ENCODE data around the gene SLC4A5. TPM values are rescaled to one million over a fixed set of nuclear protein-coding genes. Genes with fewer than 3 reads are reported as not detected.

The SLC4A5 gene, protein sequence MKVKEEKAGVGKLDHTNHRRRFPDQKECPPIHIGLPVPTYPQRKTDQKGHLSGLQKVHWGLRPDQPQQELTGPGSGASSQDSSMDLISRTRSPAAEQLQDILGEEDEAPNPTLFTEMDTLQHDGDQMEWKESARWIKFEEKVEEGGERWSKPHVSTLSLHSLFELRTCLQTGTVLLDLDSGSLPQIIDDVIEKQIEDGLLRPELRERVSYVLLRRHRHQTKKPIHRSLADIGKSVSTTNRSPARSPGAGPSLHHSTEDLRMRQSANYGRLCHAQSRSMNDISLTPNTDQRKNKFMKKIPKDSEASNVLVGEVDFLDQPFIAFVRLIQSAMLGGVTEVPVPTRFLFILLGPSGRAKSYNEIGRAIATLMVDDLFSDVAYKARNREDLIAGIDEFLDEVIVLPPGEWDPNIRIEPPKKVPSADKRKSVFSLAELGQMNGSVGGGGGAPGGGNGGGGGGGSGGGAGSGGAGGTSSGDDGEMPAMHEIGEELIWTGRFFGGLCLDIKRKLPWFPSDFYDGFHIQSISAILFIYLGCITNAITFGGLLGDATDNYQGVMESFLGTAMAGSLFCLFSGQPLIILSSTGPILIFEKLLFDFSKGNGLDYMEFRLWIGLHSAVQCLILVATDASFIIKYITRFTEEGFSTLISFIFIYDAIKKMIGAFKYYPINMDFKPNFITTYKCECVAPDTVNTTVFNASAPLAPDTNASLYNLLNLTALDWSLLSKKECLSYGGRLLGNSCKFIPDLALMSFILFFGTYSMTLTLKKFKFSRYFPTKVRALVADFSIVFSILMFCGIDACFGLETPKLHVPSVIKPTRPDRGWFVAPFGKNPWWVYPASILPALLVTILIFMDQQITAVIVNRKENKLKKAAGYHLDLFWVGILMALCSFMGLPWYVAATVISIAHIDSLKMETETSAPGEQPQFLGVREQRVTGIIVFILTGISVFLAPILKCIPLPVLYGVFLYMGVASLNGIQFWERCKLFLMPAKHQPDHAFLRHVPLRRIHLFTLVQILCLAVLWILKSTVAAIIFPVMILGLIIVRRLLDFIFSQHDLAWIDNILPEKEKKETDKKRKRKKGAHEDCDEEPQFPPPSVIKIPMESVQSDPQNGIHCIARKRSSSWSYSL
- polyA plus RNA-seq (ENCODE audit: insufficient read length): 2.0 TPM

DNA sequence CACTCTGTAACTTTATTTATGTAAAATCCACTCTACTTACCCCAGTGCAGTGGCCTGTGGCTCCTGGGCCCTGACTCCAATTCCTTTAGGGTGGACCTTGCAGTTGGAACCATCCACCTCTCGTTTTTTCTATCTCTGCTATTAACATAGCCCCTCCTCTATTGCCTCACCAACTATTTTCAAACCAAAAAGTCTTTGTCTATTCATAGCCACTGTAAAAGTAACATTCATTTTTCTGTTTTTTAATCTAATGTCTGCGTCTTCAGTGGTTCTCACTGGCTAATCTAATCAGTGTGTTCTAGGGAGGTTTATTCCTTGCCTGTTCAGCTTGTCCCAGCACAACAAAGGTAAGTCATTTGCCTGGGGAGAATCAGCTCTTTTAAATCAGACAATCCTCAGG lies at the start of gene SLC4A5:
SLC4A5 (minus strand) TSS at position 101 of the 400 bp plus-strand sequence. CDS start 28,393 bp downstream, outside the sequence.
- no peak for DNase-seq (ENCODE audit: low read depth)

DNA sequence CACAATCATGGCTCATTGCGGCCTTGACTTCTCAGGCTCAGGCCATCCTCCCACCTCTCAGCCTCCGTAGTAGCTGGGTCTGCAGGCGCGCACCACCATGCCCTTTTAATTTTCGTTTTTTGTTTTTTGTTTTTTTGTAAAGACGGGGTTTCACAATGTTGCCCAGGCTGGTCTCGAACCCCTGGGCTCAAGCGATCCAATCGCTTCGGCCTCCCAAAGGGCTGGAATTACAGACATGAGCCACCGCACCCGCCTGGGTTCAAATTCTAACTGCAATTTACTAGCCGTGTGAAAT lies 49.2 kb upstream of the SLC4A5 start:
- no peak for DNase-seq (ENCODE audit: low read depth)

DNA sequence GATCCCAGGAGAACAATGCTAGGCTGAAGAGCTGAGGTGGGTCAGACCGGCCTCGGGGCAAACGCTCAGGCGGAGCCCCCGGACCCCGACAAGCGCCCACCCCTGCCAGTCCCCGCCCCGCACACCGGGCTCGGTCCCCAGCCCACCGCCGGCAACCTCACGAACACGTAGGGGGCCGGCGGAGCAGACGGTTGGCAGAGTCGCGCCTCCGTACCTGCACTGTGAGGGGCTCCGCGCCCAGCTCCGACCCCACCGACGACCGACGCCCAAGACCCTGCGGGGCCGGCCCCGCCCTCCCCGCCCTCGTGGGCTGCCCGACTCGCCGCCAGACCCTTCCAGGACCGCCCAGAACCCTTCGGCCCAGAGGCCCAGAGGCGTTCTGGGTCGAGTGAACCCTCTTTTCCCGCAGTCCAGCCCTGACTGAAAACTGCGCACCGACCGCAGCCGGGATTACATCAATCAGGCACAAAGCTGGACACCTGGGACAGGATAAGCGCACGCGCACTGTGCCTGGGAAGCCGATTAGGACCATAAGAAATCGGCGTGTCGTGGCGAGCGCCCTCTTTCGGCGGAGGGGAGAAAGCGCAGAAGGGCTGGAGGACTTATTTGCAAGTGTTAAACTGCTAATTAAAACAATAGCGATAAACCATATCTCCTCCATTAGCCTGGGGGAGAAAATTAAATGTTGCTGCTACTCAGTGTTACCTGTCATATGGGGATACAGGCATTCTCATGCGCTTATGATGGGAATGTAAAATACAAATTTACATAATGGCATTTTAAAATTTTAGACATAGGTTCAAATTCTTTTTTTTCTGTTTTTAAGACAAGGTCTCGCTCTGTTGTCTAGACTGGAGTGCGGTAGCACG lies 48.6 kb upstream of the SLC4A5 start:
- DNase-seq (ENCODE audit: low read depth): peak; percentile 78

DNA sequence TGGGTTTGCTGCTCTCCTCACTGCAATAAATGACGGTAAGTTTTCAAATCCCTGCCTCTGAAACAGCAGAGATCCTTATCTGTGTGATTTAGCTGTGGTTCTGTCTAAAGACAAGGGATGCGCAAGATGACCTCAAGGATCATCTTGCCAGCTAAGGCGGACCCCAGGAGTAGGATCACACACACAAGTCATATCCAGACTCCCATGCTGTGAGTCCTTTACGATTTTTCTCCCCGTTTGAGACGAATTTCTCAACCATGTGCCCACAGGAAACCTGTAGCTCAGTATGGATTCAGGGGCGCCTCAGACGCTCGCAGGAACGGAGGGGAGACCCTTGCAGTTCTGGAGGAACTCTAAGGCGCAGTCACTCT lies 48.0 kb upstream of the SLC4A5 start:
- no peak for DNase-seq (ENCODE audit: low read depth)

DNA sequence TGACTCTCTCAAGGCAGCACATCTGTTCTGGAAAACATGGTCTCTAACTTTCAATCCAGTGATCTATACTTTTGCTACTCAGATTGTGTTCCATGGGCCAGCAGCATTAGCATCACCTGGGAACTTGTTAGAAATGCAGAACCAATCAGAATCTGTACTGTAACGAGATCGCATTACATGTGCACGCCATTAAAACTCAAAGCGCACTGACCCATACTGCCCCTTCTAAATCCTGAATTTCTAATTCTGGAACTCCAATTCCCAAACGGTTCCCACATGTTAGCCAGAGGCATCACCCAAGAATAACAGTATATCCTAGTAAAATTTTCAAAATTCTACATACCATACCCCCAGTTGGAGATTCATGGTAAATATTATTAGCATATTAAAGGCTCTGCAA lies 47.4 kb upstream of the SLC4A5 start:
- DNase-seq (ENCODE audit: low read depth): no peak

DNA sequence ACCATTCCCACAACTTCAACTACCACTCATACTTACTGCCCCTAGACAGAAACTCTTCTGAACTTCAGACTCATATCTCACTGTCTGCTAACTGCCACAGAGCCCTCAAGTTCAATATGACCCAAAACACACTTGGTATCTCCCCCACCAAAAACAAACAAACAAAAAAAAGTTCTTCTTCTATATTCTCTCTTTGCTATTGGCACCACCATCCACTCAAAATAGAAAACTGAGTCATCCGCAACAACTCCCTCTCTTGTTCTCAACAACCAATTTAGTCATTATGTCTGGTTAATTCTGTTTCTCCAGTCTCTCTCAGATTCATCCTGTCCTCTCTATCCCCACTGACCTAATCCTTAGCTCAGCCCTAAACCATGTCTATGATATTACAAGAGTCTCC lies 44.1 kb upstream of the SLC4A5 start:
- no peak for DNase-seq (ENCODE audit: low read depth)

DNA sequence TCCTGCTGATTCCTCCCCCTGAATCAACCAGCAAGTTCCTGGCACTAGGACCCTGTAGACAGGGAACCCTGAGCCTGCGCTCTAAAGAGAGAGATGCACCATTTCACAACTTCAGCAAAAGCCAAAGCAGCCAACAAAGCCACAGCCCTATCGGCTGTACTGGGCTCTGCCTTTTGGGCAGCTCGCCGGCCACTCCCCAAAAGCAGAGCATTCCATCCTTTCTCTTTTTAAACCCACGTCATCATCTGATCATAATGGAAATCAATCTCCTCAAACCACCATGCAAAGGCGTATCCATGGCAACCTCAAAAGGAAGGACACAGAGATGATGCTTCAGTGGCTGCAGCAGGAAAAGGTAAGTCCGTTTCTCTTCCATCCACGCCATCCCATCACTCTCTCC lies 42.2 kb upstream of the SLC4A5 start:
- DNase-seq (ENCODE audit: low read depth): no peak

DNA sequence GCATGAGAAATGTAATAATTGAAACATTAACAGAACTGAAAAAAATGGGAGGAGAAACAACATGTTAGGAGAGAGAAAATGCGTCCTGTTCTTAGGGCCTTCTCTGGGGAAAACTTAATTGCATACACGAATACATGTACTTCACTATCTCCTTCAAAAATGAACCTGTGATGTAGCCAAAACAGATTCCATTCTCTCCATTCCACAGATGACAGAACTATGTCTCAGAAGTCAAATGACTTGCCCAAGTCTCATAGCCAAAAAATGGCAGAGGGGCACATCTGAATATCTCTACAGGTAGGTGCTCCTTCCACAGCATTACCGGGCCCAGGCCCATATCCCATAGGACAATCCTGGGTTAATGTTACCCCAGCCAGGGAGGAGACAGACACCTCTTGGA lies 40.8 kb upstream of the SLC4A5 start:
- DNase-seq (ENCODE audit: low read depth): no peak

DNA sequence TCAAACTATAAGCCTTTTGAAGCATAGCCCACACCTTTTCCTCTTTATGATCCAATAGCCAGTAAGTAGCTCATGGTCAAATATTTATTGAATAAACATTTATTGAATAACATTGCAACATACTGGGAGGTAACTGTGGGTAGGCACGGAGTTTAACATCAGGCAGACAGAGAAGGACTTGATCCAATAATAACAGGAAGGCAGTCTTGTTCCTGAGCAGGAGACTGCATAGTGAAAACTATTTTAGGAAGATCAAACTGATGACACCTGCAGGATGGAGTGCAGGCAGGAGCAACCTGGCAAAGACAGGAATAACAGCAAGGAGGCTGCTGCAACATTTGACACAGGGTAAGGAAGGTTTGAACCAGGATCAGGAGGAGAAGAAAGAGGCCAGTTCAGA lies 40.0 kb upstream of the SLC4A5 start:
- no peak for DNase-seq (ENCODE audit: low read depth)

DNA sequence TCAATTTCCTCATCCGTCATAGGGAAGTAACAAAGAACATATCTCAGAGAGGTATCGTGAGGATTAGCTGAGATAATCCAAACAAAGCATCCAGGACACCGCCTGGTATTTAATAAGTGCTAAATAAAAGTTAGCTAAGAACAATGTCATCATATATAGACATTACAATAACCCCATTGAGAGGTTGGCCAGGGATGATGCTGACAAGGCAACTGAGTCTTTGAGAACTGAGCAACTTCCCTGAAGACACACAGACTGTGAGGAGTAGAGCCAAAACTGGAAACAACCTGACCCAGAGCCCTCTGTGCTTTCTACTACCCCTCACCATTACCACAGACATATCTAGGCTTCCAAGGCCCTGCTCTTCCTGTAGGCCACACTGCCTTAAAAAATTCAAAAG lies 38.5 kb upstream of the SLC4A5 start:
- no peak for DNase-seq (ENCODE audit: low read depth)

DNA sequence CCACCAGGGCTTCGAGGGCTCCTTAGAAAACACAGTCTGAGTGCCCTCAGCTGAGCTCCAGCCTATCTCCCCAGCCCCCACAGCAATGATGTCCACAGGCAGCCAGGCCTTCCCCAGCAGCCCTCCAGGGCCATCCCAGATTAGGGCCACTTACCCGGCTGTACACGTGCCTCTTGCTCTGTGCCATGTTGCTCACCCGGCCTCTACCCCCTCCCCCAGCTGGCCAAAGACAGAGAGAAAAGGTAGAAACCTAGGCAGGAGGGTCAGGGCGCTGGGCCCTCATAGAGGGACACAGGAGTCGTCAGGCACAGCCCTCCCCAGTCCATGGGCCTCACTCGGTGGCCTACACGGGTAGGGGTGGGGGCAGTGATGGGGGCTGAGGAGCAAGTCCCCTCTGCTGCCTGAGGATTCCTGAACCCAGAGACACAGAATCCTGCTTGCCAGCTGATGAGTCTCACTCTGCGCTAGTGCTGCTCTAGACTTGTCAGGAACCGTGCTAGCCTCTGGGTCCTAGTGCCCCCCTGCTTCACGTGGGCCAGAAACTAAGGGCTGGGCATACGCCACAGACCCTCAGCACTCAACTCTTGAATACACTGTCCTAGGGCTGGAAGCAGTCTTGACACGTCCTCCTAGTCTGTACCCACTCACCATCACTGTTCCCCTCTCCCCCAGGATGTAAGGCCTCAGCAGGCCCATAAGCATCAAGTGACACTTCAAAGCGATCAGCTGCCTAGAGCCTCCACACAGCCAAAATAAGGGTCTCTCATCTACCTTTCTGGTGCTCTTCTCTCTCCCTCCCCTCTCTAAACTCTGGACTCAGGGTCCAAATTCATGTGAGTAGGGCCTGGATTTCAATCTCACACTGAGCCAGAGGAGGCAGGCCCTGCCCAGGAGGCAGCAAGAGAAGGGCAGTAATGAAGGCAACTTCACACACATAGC lies 36.9 kb upstream of the SLC4A5 start, which contains the start of gene DCTN1:
DCTN1 (minus strand) TSS at position 461 of the 939 bp plus-strand sequence; CDS start at position 187, 274 bp downstream.
- peak; percentile 29 for DNase-seq (ENCODE audit: low read depth)

DNA sequence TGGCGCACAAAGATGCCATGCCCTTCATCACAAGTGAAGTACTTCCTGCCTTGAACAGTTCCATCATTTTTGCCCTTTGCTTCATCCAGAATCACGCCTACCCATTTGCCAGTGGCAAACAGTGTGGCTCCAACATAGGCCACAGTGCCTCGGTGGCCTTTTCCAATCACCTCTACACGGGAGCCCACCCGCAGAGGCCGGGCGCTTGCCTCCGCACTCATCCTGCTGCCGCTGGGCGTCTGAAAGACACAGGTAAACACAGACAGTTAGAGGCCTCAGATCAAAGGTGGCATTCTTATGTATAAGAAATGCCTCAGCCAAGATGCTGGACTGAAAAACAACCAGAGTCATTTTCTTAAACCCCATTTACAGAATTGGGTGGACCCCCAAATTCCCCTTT lies 34.8 kb upstream of the SLC4A5 start:
- DNase-seq (ENCODE audit: low read depth): no peak

DNA sequence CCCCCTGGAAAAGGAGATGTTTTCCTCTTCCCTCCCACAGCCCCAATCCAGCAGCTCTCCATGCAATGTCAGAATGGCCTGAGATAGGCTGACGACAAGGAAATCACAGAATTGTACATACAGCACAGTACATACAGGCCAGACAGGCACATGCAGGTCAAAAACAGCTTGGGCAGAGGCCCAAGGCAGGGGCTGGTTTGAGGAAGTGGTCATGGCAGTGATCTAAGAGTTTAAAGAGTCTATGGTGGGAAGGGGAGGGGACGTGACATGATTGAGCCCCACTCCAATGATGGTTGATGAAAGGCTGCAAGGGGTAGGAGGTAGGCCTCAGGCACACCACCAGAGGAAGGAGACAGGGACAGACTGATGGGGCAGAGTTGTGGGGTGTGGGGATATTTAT lies 32.6 kb upstream of the SLC4A5 start:
- DNase-seq (ENCODE audit: low read depth): no peak

DNA sequence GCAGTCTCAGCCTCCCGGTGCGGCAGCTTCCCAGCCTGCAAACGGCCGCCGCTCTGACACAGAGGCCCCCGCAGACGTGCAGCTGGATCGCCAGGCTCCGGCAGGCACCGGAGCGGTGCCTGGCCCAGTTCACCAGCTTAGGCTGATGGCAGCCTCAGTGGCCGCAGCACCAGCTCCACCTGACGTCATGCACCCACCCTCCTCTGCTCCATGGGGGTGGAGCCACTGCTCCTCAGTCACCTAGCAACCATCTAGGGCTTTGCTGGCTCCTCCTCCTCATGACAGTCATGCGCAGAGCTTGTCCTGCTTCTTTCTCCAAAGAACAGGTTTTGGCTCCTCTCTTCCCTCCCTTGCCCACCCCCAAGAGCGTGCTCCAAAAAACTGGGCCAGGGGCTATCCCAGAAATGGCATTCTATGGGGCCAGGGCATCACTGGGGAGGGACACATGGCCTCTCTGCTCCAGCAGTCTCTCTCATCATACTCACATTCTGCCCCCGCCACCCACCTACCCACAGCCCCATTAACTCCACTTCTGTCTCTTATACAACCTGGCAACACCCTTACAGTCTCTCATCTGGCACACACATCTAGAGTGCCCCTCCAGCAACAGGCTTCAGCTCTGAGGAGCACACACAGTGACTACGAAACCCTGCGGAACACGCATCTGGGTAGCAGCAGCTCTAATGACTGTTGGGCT lies 31.4 kb upstream of the SLC4A5 start:
- no peak for DNase-seq (ENCODE audit: low read depth)

DNA sequence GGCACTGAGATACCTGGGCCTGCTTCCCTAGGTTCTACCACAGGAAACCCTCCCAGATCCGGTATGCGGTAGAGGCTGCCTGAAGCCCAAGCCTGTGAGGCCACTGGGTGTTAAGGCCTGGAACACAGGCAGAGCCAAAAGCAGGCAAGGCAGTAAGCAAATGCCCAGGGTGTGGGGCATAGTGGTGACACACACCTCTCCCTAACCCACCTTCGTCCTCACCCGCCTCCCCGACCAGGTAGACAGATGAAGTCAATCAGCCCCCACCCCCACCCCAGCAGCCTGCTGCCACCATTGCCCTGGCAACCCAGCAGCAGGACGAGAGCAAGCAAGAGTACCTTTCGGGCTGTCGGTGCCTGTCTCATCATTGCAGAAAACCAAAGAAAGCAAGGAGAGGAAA lies 30.8 kb upstream of the SLC4A5 start:
- no peak for DNase-seq (ENCODE audit: low read depth)

DNA sequence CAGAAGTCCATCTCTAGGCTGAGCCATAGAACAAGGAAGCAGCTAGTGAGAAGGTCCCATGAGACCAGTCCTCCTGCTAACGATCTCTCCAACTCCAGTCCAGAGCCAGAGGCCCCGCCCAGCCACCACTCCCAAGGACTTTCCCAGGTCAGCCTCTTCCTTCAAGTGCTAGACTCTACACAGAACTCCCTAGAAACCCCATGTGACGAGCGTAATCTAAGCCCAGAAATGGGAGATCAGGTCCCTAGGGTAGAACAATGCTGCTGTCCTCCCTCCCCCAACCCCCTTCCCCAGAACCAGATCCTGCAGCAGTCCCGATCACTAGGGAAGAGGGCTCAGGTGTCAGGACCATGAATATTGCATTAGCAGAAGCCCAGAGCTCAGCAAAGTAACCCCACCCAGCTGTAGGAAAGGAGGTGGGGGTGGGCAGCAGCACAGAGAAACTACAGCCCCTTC lies 30.0 kb upstream of the SLC4A5 start:
- no peak for DNase-seq (ENCODE audit: low read depth)

DNA sequence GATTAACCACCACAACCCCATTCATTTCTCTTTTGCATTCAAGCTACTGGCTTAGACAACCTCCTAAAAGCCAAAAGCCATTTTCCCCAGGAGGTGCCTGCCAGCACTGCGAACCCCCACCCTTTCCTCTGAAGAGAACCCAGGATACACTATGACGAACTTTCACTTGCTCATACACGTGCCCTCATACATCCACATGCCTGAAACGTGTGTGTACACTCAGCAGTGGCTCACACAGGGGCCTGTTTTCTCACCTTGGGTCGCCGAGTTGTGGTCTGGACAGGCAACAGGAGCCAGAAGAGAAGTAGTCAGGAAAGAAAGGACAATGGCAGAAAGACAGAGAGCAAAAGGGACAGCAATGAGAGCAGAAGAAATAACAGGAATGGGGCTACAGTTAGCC lies 29.5 kb upstream of the SLC4A5 start:
- DNase-seq (ENCODE audit: low read depth): no peak

DNA sequence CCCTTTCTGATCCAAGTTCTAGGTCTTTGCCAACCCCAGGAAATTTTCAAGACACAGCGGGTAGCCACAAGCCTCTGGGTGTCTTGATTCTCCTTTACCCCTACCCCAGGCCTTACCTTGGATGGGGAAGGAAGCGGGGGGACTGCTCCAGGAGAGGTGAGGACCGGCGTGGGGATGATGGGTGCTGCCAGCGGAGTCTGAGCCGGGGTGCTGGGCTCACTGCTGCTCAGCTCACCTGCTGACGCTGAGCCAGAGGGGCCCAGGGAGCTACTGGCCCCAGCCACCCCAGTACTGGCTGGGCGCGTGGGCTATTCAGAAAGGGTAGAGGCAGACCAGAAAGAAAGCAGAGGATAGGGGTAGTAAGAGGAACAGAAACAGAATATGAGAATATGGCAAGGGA lies 28.2 kb upstream of the SLC4A5 start:
- DNase-seq (ENCODE audit: low read depth): no peak

DNA sequence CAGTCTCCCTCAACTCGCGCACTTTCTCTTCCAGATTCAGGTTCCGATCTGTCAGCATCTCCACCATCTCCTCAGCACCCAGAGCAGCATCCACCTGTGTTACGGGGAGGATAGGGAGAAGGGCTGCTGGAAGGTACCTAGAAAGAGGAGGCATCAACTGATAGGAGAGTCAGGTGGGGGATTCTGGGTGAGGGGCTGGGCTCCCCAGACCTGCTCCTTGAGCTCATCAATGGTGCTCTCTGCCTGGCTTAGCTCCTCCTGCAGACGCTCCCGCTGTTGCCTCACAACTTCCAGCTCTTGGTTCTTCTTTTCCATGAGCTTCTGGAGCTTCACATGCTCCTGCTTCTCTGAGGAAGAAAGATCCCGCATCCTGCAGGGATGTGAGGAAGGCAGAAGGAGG lies 26.8 kb upstream of the SLC4A5 start:
- DNase-seq (ENCODE audit: low read depth): no peak

DNA sequence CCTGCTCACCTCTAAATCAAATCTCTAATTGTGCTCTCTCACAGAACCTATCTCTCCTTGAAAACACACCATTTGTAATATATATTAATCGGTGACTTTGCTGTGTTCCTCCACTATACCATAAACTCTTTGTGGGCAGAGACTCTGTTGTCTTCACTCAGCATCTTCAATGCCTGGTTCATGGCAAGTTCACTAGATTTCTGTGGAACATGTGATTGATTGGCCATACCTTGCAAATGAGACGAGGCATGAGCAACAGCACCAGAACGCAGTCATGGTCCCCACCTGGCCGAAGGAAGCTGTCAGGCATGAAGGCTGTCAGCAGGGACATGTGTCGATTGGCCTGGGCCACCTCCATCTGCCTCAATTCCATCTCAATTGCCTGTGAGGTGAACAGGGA lies 25.3 kb upstream of the SLC4A5 start:
- DNase-seq (ENCODE audit: low read depth): no peak

Data from forelimb muscle (tissue), 1 donor.